Tibial artery (tissue), 4 donors: ENCODE data around the gene CCR9.

Experiments used
- DNase-seq, 2 donors: peaks; one replicate each; pipeline ENCODE4 v3.0.0-alpha.2; 2019
- H3K27ac ChIP-seq, 2 donors: fragments of 200-600 bp; sonication (generic) in 1 of 2; 1 replicate in 1 of 2; 2 replicates in 1 of 2; pipeline ENCODE4 v1.5.1; 2018 to 2019; ENCODE audit warnings: mild to moderate bottlenecking in 1 of 2
- H3K27me3 ChIP-seq, 2 donors: fragments of 200-600 bp; sonication (generic) in 1 of 2; one replicate each; pipeline versions ENCODE4 v1.5.1 to v1.6.0; 2016 to 2019
- H3K36me3 ChIP-seq, 3 donors: fragments of 200-600 bp; sonication (generic) in 2 of 3; one replicate each; pipeline ENCODE4 v1.5.1; 2016 to 2019; ENCODE audit warnings: mild to moderate bottlenecking in 2 of 3
- H3K4me1 ChIP-seq, 4 donors: fragments of 200-600 bp; sonication (generic) in 2 of 4; 1 replicate in 3 of 4; 2 replicates in 1 of 4; pipeline ENCODE4 v1.5.1; 2016 to 2019
- H3K4me3 ChIP-seq, 2 donors: fragments of 200-600 bp; sonication (generic) in 1 of 2; 1 replicate in 1 of 2; 2 replicates in 1 of 2; pipeline ENCODE4 v1.5.1; 2018 to 2019; ENCODE audit warnings: mild to moderate bottlenecking in 2 of 2
- H3K9me3 ChIP-seq, 3 donors: fragments of 200-600 bp; sonication (generic) in 1 of 3; one replicate each; pipeline ENCODE4 v1.5.1; 2016 to 2019
- intact Hi-C: fragments of 100-400 bp; cut with DNase I; formaldehyde crosslinking; loops from one replicate; pipeline ENCODE4 v1.15.0; 2023; ENCODE audit warnings: low total_unique reads
- TF ChIP-seq, protein P1 (sequence below), 2 experiments: fragments of 200-600 bp in 1 of 2; fragments of 450-650 bp in 1 of 2; IDR thresholded peaks; one replicate each; pipeline ENCODE4 v1.5.1; 2017 to 2019; ENCODE audit warnings: antibody characterized with exemption in 2 of 2, mild to moderate bottlenecking in 1 of 2, moderate library complexity in 1 of 2

CCR9 gene

GRCh38 chr3:45909542-45909941 lies 23.2 kb downstream of the CCR9 start:
- peaks cover 0 to 12% (median 0%) of the 10 kb centered on the region in 4 donors for H3K4me1 ChIP-seq
- H3K27me3 ChIP-seq, result no peaks in the 10 kb centered on the region
- intact Hi-C loops, result no loop called here
- H3K9me3 ChIP-seq, result no peaks in the 10 kb centered on the region
- H3K27ac ChIP-seq, result no peak overlapping the region
- DNase-seq, result no peak
- TF ChIP-seq, protein P1, sequence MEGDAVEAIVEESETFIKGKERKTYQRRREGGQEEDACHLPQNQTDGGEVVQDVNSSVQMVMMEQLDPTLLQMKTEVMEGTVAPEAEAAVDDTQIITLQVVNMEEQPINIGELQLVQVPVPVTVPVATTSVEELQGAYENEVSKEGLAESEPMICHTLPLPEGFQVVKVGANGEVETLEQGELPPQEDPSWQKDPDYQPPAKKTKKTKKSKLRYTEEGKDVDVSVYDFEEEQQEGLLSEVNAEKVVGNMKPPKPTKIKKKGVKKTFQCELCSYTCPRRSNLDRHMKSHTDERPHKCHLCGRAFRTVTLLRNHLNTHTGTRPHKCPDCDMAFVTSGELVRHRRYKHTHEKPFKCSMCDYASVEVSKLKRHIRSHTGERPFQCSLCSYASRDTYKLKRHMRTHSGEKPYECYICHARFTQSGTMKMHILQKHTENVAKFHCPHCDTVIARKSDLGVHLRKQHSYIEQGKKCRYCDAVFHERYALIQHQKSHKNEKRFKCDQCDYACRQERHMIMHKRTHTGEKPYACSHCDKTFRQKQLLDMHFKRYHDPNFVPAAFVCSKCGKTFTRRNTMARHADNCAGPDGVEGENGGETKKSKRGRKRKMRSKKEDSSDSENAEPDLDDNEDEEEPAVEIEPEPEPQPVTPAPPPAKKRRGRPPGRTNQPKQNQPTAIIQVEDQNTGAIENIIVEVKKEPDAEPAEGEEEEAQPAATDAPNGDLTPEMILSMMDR (IDR thresholded peaks at IDR 0.05), result no peak
- H3K36me3 ChIP-seq, result peaks cover 0 to under 1% (median 0%) of the 10 kb centered on the region in 3 donors
- no peak overlapping the region for H3K4me3 ChIP-seq

DNA sequence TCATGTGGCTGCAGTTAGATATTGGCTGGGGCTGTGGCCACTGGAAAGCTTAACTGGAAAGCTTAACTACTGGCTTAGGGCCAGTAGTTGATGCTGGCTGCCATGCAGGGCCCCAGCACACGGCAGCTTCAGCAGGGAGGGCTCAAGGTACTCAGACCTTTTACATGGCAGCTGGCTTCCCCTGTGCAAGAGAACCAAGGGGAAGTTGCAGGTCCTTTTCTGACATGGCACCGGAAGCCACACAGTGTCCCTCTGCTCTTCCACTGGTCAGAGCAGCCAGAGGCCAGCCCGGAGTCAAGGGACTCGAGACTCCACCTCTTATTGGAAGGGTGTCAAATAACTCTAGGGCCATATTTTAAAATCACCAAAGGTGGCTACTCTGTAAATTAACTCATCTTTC lies 24.5 kb downstream of the CCR9 start:
- H3K27me3 ChIP-seq, result no peaks in the 10 kb centered on the region
- H3K4me1 ChIP-seq, result peaks cover 0 to 12% (median 0%) of the 10 kb centered on the region in 4 donors
- DNase-seq, result no peak
- no peaks in the 10 kb centered on the region for H3K36me3 ChIP-seq
- H3K27ac ChIP-seq, result no peak overlapping the region
- H3K4me3 ChIP-seq, result no peak overlapping the region
- TF ChIP-seq, protein P1 (IDR thresholded peaks at IDR 0.05), result no peak
- intact Hi-C loops, result no loop called here
- no peaks in the 10 kb centered on the region for H3K9me3 ChIP-seq

GRCh38 chr3:45911511-45912226 lies 25.3 kb downstream of the CCR9 start:
- no peaks in the 10 kb centered on the region for H3K36me3 ChIP-seq
- H3K9me3 ChIP-seq, result no peaks in the 10 kb centered on the region
- TF ChIP-seq, protein P1 (IDR thresholded peaks at IDR 0.05), result no peak
- intact Hi-C loops, result no loop called here
- H3K4me3 ChIP-seq, result no peak overlapping the region
- H3K4me1 ChIP-seq, result peaks cover 0 to 10% (median 0%) of the 10 kb centered on the region in 4 donors
- DNase-seq, result no peak
- H3K27me3 ChIP-seq, result no peaks in the 10 kb centered on the region
- no peak overlapping the region for H3K27ac ChIP-seq

- intact Hi-C loops, result no loop called here
- Histone ChIP-seq H3K36me3 (peaks cover 0 to 4% (median 0%) of the 10 kb centered on the region in 3 donors), H3K27me3 (no peaks in the 10 kb centered on the region), H3K4me1 (peaks cover 0 to 2% (median 0%) of the 10 kb centered on the region in 4 donors), H3K4me3 (no peak overlapping the region), H3K27ac (no peak overlapping the region), H3K9me3 (no peaks in the 10 kb centered on the region)
- TF ChIP-seq, protein P1 (IDR thresholded peaks at IDR 0.05), result no peak
- no peak for DNase-seq
Measured at GRCh38 chr3:45912435-45912834, 26.1 kb downstream of the CCR9 start.

DNA sequence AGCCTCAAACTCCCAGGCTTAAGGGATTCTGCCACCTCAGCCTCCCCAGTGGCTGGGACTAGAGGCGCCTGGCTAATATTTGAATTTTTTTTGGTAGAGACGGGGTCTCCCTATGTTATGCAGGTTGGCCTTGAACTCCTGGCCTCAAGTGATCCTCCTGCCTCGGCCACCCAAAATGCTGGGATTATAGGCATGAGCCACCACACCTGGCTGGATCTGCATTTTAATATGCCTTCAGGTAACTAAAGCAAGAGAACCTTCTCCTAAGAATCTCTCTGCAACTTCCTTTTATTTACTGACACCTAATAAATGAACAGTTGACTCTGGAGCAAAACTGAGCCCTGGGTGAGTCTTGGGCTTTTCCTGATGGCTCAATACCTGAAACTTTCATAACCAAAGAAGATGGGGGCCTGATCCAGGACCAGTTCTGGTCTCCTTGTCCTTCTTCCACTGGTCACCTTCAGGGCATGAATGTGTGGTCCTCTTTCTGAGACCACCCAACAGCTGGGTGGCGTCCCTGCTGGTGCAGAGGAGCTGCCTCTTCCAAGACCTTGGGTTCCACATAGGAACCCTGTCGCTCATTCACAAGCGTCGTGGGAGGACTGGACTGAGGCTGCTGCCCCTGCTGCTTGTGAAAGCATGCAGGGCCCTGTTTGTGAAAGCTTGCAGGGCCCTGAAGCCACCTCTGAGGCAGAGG lies 28.2 kb downstream of the CCR9 start:
- TF ChIP-seq, protein P1 (IDR thresholded peaks at IDR 0.05), result no peak
- H3K4me3 ChIP-seq, result no peak overlapping the region
- H3K27me3 ChIP-seq, result no peaks in the 10 kb centered on the region
- H3K36me3 ChIP-seq, result peaks cover 13 to 25% (median 14%) of the 10 kb centered on the region in 3 donors
- H3K9me3 ChIP-seq, result no peaks in the 10 kb centered on the region
- H3K27ac ChIP-seq, result no peak overlapping the region
- no peak for DNase-seq
- intact Hi-C loops, result no loop called here
- H3K4me1 ChIP-seq, result no peaks in the 10 kb centered on the region
